IMR-90 (cell line): ENCODE measurements around the gene MRPS9. TPM values are rescaled to one million over a fixed set of nuclear protein-coding genes. Genes with fewer than 3 reads are reported as not detected.

Source experiments
- ATAC-seq: fragments of 200-7000 bp; cut with Tn5 transposase; 2 replicates; pipeline ENCODE4 v1.9.1; 2020; ENCODE audit warnings: low read depth, mild to moderate bottlenecking, moderate library complexity
- BruUV-seq: library from RNA; stranded (reverse); fragments of 400-500 nt; replicated peaks from 2 replicates; lab custom pipeline; 2021; lab: Mats Ljungman, UMichigan
- CTCF ChIA-PET: fragments of 300-600 bp; formaldehyde crosslinking; extraction: SDS; loops from one replicate; lab custom pipeline; 2021; ENCODE audit warnings: antibody characterized with exemption; lab: Yijun Ruan, JAX
- POLR2A ChIA-PET: fragments of 300-600 bp; sonication (Branson Sonifier 250); formaldehyde crosslinking; loops from one replicate; lab custom pipeline; 2022; ENCODE audit warnings: antibody characterized with exemption; ENCODE audit not compliant: unreplicated experiment; lab: Charles Lee
- DNase-seq: peaks from one replicate; pipeline ENCODE4 v3.0.0; 2013
- H2AFZ ChIP-seq: replicated peaks from 2 replicates; pipeline ENCODE3; 2013; ENCODE audit warnings: low read length, mild to moderate bottlenecking; ENCODE audit not compliant: poor library complexity
- H2AK5ac ChIP-seq: 2 replicates; pipeline ENCODE4 v1.6.1; 2013; ENCODE audit warnings: low read depth, low read length, inconsistent platforms
- H2AK9ac ChIP-seq: replicated peaks from 2 replicates; pipeline ENCODE3; 2013; ENCODE audit warnings: mild to moderate bottlenecking, low read depth, low read length, moderate library complexity; ENCODE audit not compliant: poor library complexity
- H2BK120ac ChIP-seq: 2 replicates; pipeline ENCODE4 v1.6.1; 2013; ENCODE audit warnings: low read depth, low read length, inconsistent platforms
- H2BK15ac ChIP-seq: 3 replicates; pipeline ENCODE4 v1.6.1; 2013; ENCODE audit warnings: low read depth, low read length, inconsistent platforms
- H2BK20ac ChIP-seq: 2 replicates; pipeline ENCODE4 v1.6.1; 2013; ENCODE audit warnings: low read depth, mild to moderate bottlenecking, inconsistent platforms, low read length, moderate library complexity
- H2BK5ac ChIP-seq: 2 replicates; pipeline ENCODE4 v1.6.1; 2013; ENCODE audit warnings: mild to moderate bottlenecking, low read depth, low read length, inconsistent platforms; ENCODE audit not compliant: poor library complexity, severe bottlenecking
- H3K14ac ChIP-seq: replicated peaks from 2 replicates; pipeline ENCODE4 v1.6.1; 2013; ENCODE audit warnings: low read depth, low read length, inconsistent platforms
- H3K18ac ChIP-seq: 2 replicates; pipeline ENCODE4 v1.6.1; 2013; ENCODE audit warnings: low read depth, low read length, control low read depth
- H3K23ac ChIP-seq: 2 replicates; pipeline ENCODE4 v1.6.1; 2013; ENCODE audit warnings: low read depth, low read length, inconsistent platforms
- H3K27ac ChIP-seq: 2 replicates; pipeline ENCODE4 v1.5.1; 2013; ENCODE audit warnings: mild to moderate bottlenecking, control low read depth, low read length; ENCODE audit not compliant: insufficient read depth
- H3K27me3 ChIP-seq: 2 replicates; pipeline ENCODE4 v1.6.1; 2013; ENCODE audit warnings: low read length; ENCODE audit not compliant: control insufficient read depth, insufficient read depth
- H3K36me3 ChIP-seq: 2 replicates; pipeline ENCODE4 v1.6.1; 2013; ENCODE audit warnings: low read length, mixed read lengths; ENCODE audit not compliant: control insufficient read depth, insufficient read depth
- H3K4ac ChIP-seq: 2 replicates; pipeline ENCODE4 v1.6.1; 2013; ENCODE audit warnings: low read depth, low read length, inconsistent platforms
- H3K4me1 ChIP-seq: 2 replicates; pipeline ENCODE4 v1.6.1; 2013; ENCODE audit warnings: low read length, mixed read lengths; ENCODE audit not compliant: control insufficient read depth, insufficient read depth
- H3K4me2 ChIP-seq: 2 replicates; pipeline ENCODE4 v1.6.1; 2013; ENCODE audit warnings: low read depth, mild to moderate bottlenecking, control low read depth, low read length, moderate library complexity
- H3K4me3 ChIP-seq: 2 replicates; pipeline ENCODE4 v1.5.1; 2013; ENCODE audit warnings: low read depth, mild to moderate bottlenecking, control low read depth, low read length, moderate library complexity; ENCODE audit not compliant: insufficient read depth
- H3K56ac ChIP-seq: 2 replicates; pipeline ENCODE4 v1.6.1; 2013; ENCODE audit warnings: low read length, inconsistent platforms; ENCODE audit not compliant: insufficient read depth; ENCODE audit errors: extremely low read depth
- H3K79me1 ChIP-seq, 2 experiments: 2 replicates each; pipeline ENCODE4 v1.6.1; 2013; ENCODE audit warnings: low read length in 2 of 2, inconsistent platforms in 1 of 2, low read depth in 1 of 2
- H3K9ac ChIP-seq: 2 replicates; pipeline ENCODE4 v1.6.1; 2013; ENCODE audit warnings: low read depth, low read length, control low read depth
- H3K9me1 ChIP-seq: 2 replicates; pipeline ENCODE4 v1.6.1; 2013; ENCODE audit warnings: low read length, inconsistent platforms; ENCODE audit not compliant: insufficient read depth
- H3K9me3 ChIP-seq: 2 replicates; pipeline ENCODE4 v1.6.1; 2013; ENCODE audit warnings: low read length; ENCODE audit not compliant: control insufficient read depth, insufficient read depth
- H4K20me1 ChIP-seq: 2 replicates; pipeline ENCODE4 v1.6.1; 2013; ENCODE audit warnings: low read length, inconsistent platforms; ENCODE audit not compliant: insufficient read depth
- H4K5ac ChIP-seq: 2 replicates; pipeline ENCODE4 v1.6.1; 2013; ENCODE audit warnings: mild to moderate bottlenecking, low read depth, low read length, control low read depth
- H4K8ac ChIP-seq, 2 experiments: 2 replicates each; pipeline ENCODE4 v1.6.1; 2013; ENCODE audit warnings: low read depth in 2 of 2, low read length in 2 of 2, control low read depth in 1 of 2, inconsistent platforms in 1 of 2
- H4K91ac ChIP-seq: 2 replicates; pipeline ENCODE4 v1.6.1; 2013; ENCODE audit warnings: low read depth, low read length, inconsistent platforms; ENCODE audit not compliant: insufficient read depth
- CEBPB ChIP-seq: IDR thresholded peaks from 2 replicates; pipeline ENCODE4 v1.6.1; 2012; ENCODE audit warnings: low read depth, low read length, improper control_type of control experiment
- CHD1 ChIP-seq: IDR thresholded peaks from 2 replicates; pipeline ENCODE4 v1.6.1; 2012; ENCODE audit warnings: low read depth, low read length, improper control_type of control experiment
- FOS ChIP-seq: fragments of 150-350 bp; IDR thresholded peaks from 2 replicates; pipeline ENCODE4 v1.6.1; 2016; ENCODE audit warnings: low read depth, low read length
- MAFK ChIP-seq: IDR thresholded peaks from 2 replicates; pipeline ENCODE4 v1.6.1; 2012; ENCODE audit warnings: low read depth, low read length, improper control_type of control experiment
- MAZ ChIP-seq: IDR thresholded peaks from 2 replicates; pipeline ENCODE4 v1.6.1; 2012; ENCODE audit warnings: low read depth, mild to moderate bottlenecking, low read length, improper control_type of control experiment, moderate library complexity, borderline replicate concordance
- MXI1 ChIP-seq: IDR thresholded peaks from 2 replicates; pipeline ENCODE4 v1.6.1; 2012; ENCODE audit warnings: low read depth, mild to moderate bottlenecking, low read length, moderate library complexity, borderline replicate concordance
- NFE2L2 ChIP-seq: fragments of 150-350 bp; IDR thresholded peaks from 2 replicates; pipeline ENCODE4 v1.6.1; 2016; ENCODE audit warnings: low read depth, mild to moderate bottlenecking, low read length
- POLR2A ChIP-seq: IDR thresholded peaks from 2 replicates; pipeline ENCODE4 v1.6.1; 2012; ENCODE audit warnings: mild to moderate bottlenecking, low read depth, low read length
- RAD21 ChIP-seq: IDR thresholded peaks from 2 replicates; pipeline ENCODE4 v1.6.1; 2012; ENCODE audit warnings: low read length, improper control_type of control experiment
- RCOR1 ChIP-seq: IDR thresholded peaks from 2 replicates; pipeline ENCODE4 v1.6.1; 2012; ENCODE audit warnings: mild to moderate bottlenecking, low read length, improper control_type of control experiment; ENCODE audit not compliant: insufficient replicate concordance
- RFX5 ChIP-seq: IDR thresholded peaks from 2 replicates; pipeline ENCODE4 v1.8.0; 2012; ENCODE audit warnings: low read depth, mild to moderate bottlenecking, low read length, moderate library complexity
- SMC3 ChIP-seq: fragments of 150-350 bp; IDR thresholded peaks from 2 replicates; pipeline ENCODE4 v1.6.1; 2016; ENCODE audit warnings: low read depth, mild to moderate bottlenecking, antibody characterized with exemption, low read length, moderate library complexity
- WGBS, 2 experiments: methylation state at CpG; one replicate each; pipeline versions ENCODE4 v1.1.5 to v1.1.7; 2013; ENCODE audit warnings: missing lambda C conversion rate in 2 of 2; ENCODE audit not compliant: insufficient read length in 1 of 2; ENCODE audit errors: extremely low coverage in 2 of 2; 5-methylcytosine and 5-hydroxymethylcytosine counted together
- dilution Hi-C: fragments of 300-500 bp; cut with HindIII; formaldehyde crosslinking; loops from one replicate; pipeline ENCODE4 v1.14.3; 2018; ENCODE audit warnings: low sequenced_read_pairs; ENCODE audit not compliant: unreplicated experiment
- in situ Hi-C: fragments of 300-500 bp; cut with MboI; formaldehyde crosslinking; loops from 3 replicates; pipeline ENCODE4 v1.14.3; 2019; ENCODE audit warnings: low sequenced_read_pairs, inconsistent platforms, mixed read lengths
- intact Hi-C: fragments of 100-400 bp; cut with micrococcal nuclease; formaldehyde crosslinking; loops from 2 replicates; pipeline ENCODE4 v1.10.0; 2022
- polyA plus RNA-seq, 3 experiments: library from polyadenylated mRNA; depleted of rRNA; stranded (reverse); fragments of >200 nt; gene quantifications; 2 replicates each; pipeline ENCODE4 v1.2.3, GENCODE V29; 2012; ENCODE audit warnings: low replicate concordance in 1 of 3
- total RNA-seq: library from RNA; depleted of rRNA; stranded (reverse); fragments of >200 nt; gene quantifications from 2 replicates; pipeline ENCODE4 v1.2.3, GENCODE V29; 2012
- TF ChIP-seq, protein P1 (sequence below): conservative IDR thresholded peaks from 2 replicates; pipeline ENCODE4 v1.5.1; 2012; ENCODE audit warnings: mild to moderate bottlenecking, low read depth, low read length, improper control_type of control experiment
- TF ChIP-seq, protein P2 (sequence below): fragments of 150-350 bp; IDR thresholded peaks from 2 replicates; pipeline ENCODE4 v1.6.1; 2016; ENCODE audit warnings: low read depth, mild to moderate bottlenecking, low read length, moderate library complexity, borderline replicate concordance
- TF ChIP-seq, protein P3 (sequence below): fragments of 150-350 bp; IDR thresholded peaks from 2 replicates; pipeline ENCODE4 v1.6.1; 2017; ENCODE audit warnings: mild to moderate bottlenecking, antibody characterized with exemption, low read length, low read depth

Gene MRPS9
- total and polyA plus RNA-seq, 2 of the 4 experiments (the other 2 are of a cell fraction): 20.6 to 27.7 TPM

DNA sequence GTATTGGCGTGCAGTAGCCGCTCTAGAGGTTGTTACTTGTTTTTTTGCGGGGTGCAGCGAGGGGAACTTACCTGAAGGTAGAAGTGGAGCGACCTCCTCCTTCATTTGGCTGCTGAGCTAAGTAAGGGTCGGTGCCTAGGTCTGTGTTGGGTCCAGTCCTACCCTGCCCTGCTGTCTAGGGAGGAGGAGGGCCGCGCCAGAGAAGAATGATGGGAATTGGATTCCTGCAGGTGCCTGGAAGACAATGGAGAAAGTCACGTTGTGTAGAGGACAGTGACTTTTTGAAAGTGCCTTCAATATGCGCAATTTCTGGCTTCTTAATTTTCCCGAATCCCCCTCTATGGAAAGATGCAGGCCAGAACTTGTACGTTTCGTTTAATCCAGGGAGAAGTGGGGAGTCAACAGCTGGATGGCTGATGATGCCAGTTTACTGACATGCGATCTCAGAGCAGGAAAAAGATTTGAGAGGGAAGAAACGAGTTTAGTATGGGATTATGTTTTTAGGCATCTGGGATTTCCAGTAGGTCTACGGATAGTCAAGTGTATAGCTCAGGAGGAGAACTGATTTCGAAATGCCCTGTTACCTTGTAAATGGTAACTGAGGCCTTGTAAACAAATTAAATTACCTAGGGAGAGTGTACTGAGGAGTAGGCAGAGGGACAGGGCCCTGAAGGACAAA, 653 bp downstream of the MRPS9 start:
- Histone ChIP-seq H3K27ac (peak overlapping the region; percentile 78), H4K20me1 (no peaks in the 10 kb centered on the region), H4K5ac (peak overlapping the region; percentile 58), H4K8ac (peak overlapping the region; percentile 63 to 79), H3K18ac (no peak overlapping the region; the same call in 1 of the 2 replicates), H2AK9ac (peak overlapping the region; percentile 84), H3K4me1 (no peaks in the 10 kb centered on the region), H2AFZ (peak overlapping the region; percentile 96), H3K36me3 (no peaks in the 10 kb centered on the region), H2BK120ac (peak overlapping the region; percentile 66), H3K9me3 (no peaks in the 10 kb centered on the region), H3K4me3 (peak overlapping the region; percentile 87), H2AK5ac (peak overlapping the region; percentile 5; the same call in 1 of the 2 replicates), H3K4ac (peak overlapping the region; percentile 73), H2BK5ac (peak overlapping the region; percentile 27), H2BK20ac (no peak overlapping the region), H3K9ac (peak overlapping the region; percentile 76), H3K79me1 (peaks cover 16 to 17% of the 10 kb centered on the region in 2 experiments), H3K23ac (peak overlapping the region; percentile 92), H3K9me1 (no peaks in the 10 kb centered on the region), H2BK15ac (no peak overlapping the region), H3K4me2 (peak overlapping the region; percentile 87), H3K27me3 (no peaks in the 10 kb centered on the region), H4K91ac (peak overlapping the region; percentile 78; the same call in 1 of the 2 replicates), H3K56ac (peak overlapping the region; percentile 81; the same call in 1 of the 2 replicates), H3K14ac (peak overlapping the region; percentile 92)
- ChIA-PET POLR2A (no interaction called here), CTCF (interaction anchor here (0.6 to 1.1 kb wide), 4 partner anchors 12 to 745 kb away, joined by 3 to 6 read pairs (median 4); no protein-coding TSS in a partner anchor)
- BruUV-seq: no TSS peak
- ATAC-seq (peak; percentile 1), DNase-seq (peak; percentile 1)
- TF ChIP-seq MAFK (no peak), CEBPB (no peak), CHD1 (no peak), RAD21 (no peak), RCOR1 (no peak), FOS (no peak), POLR2A (no peak), RFX5 (no peak), SMC3 (no peak), NFE2L2 (no peak), MXI1 (no peak), MAZ (no peak)
- TF ChIP-seq, protein P1, sequence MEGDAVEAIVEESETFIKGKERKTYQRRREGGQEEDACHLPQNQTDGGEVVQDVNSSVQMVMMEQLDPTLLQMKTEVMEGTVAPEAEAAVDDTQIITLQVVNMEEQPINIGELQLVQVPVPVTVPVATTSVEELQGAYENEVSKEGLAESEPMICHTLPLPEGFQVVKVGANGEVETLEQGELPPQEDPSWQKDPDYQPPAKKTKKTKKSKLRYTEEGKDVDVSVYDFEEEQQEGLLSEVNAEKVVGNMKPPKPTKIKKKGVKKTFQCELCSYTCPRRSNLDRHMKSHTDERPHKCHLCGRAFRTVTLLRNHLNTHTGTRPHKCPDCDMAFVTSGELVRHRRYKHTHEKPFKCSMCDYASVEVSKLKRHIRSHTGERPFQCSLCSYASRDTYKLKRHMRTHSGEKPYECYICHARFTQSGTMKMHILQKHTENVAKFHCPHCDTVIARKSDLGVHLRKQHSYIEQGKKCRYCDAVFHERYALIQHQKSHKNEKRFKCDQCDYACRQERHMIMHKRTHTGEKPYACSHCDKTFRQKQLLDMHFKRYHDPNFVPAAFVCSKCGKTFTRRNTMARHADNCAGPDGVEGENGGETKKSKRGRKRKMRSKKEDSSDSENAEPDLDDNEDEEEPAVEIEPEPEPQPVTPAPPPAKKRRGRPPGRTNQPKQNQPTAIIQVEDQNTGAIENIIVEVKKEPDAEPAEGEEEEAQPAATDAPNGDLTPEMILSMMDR: no peak
- TF ChIP-seq, protein P2, sequence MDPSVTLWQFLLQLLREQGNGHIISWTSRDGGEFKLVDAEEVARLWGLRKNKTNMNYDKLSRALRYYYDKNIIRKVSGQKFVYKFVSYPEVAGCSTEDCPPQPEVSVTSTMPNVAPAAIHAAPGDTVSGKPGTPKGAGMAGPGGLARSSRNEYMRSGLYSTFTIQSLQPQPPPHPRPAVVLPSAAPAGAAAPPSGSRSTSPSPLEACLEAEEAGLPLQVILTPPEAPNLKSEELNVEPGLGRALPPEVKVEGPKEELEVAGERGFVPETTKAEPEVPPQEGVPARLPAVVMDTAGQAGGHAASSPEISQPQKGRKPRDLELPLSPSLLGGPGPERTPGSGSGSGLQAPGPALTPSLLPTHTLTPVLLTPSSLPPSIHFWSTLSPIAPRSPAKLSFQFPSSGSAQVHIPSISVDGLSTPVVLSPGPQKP: no peak
- TF ChIP-seq, protein P3, sequence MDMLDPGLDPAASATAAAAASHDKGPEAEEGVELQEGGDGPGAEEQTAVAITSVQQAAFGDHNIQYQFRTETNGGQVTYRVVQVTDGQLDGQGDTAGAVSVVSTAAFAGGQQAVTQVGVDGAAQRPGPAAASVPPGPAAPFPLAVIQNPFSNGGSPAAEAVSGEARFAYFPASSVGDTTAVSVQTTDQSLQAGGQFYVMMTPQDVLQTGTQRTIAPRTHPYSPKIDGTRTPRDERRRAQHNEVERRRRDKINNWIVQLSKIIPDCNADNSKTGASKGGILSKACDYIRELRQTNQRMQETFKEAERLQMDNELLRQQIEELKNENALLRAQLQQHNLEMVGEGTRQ: no peak
- 0% methylated on average over 4 of the region's 17 CpGs; no CpG with 5 or more reads in 1 of the 2 experiments for WGBS, 2 experiments
- intact Hi-C loops (loop anchor here (5.0 kb wide), 1 partner anchor 64 kb away; no protein-coding TSS in a partner anchor), in situ Hi-C loops (no loop called here), dilution Hi-C loops (no loop called here)
